ENCODE results near the gene STRIP2.
"Not testable (repeated sequence)": the region's sequence is repeated elsewhere in the genome, so short reads cannot be mapped to it uniquely, and the experiment has no call there.

The STRIP2 gene

GRCh38 chr7:129422727-129423126, 11.5 kb upstream of the STRIP2 start:
- DNase-seq = no peak

- no peak for DNase-seq
Measured at GRCh38 chr7:129423700-129424410, 10.4 kb upstream of the STRIP2 start.

GRCh38 chr7:129426482-129426881, 7.8 kb upstream of the STRIP2 start:
- no peak for DNase-seq

GRCh38 chr7:129427526-129428045, 6.6 kb upstream of the STRIP2 start:
- no peak for DNase-seq

- no peak for DNase-seq
Measured at GRCh38 chr7:129431911-129432643, 2.2 kb upstream of the STRIP2 start.

GRCh38 chr7:129434675-129435318, 565 bp downstream of the STRIP2 start:
- DNase-seq = no peak

GRCh38 chr7:129435414-129435829, 1.2 kb downstream of the STRIP2 start:
- no peak for DNase-seq

- DNase-seq = no peak
Measured at GRCh38 chr7:129436335-129436923, 2.2 kb downstream of the STRIP2 start.

GRCh38 chr7:129437190-129437589, 3.0 kb downstream of the STRIP2 start:
- DNase-seq = no peak

GRCh38 chr7:129438281-129438838, 4.1 kb downstream of the STRIP2 start:
- DNase-seq = no peak

GRCh38 chr7:129438839-129439651, 4.8 kb downstream of the STRIP2 start:
- no peak for DNase-seq

- no peak for DNase-seq
Measured at GRCh38 chr7:129439963-129440625, 5.9 kb downstream of the STRIP2 start.

GRCh38 chr7:129443612-129444011, 9.4 kb downstream of the STRIP2 start:
- no peak for DNase-seq

GRCh38 chr7:129444776-129445175, 10.5 kb downstream of the STRIP2 start:
- DNase-seq = not testable (repeated sequence)

GRCh38 chr7:129446925-129447324, 12.7 kb downstream of the STRIP2 start:
- DNase-seq = not testable (repeated sequence)

- DNase-seq = not testable (repeated sequence)
Measured at GRCh38 chr7:129447445-129447844, 13.2 kb downstream of the STRIP2 start.

GRCh38 chr7:129448608-129449007, 14.4 kb downstream of the STRIP2 start:
- not testable (repeated sequence) for DNase-seq

- DNase-seq = no peak
Measured at GRCh38 chr7:129450295-129450694, 16.1 kb downstream of the STRIP2 start.

- no peak for DNase-seq
Measured at GRCh38 chr7:129452589-129453231, 18.5 kb downstream of the STRIP2 start.

GRCh38 chr7:129453510-129454248, 19.4 kb downstream of the STRIP2 start:
- no peak for DNase-seq

Data from CD4-positive, alpha-beta T cell treated with Interleukin-17A for 4 hours (primary cell).